K562 (cell line): ENCODE measurements around the gene PPP1CA. TPM values are rescaled to one million over a fixed set of nuclear protein-coding genes. Genes with fewer than 3 reads are reported as not detected.
A peak's percentile ranks its signal among the peaks of the same experiment; 100 is the strongest.

Source experiments
- ATAC-seq: fragments of 200-7000 bp; cut with Tn5 transposase; 3 replicates; pipeline ENCODE4 v1.9.1; 2020; ENCODE audit warnings: moderate library complexity
- BruUV-seq: library from RNA; stranded (reverse); fragments of 400-500 nt; replicated peaks from 2 replicates; lab custom pipeline; 2021; lab: Mats Ljungman, UMichigan
- CTCF ChIA-PET: fragments of 300-600 bp; formaldehyde crosslinking; extraction: SDS; loops from one replicate; lab custom pipeline; 2021; ENCODE audit warnings: low intra/inter-chr PET ratio; lab: Yijun Ruan, JAX
- POLR2A ChIA-PET: fragments of 300-600, 350-650 bp; sonication (Branson Sonifier 250); formaldehyde crosslinking; extraction: SDS; loops from one replicate; lab custom pipeline; 2021; ENCODE audit warnings: antibody characterized with exemption, inconsistent platforms; lab: Yijun Ruan, JAX
- DNase-seq, 4 experiments: peaks; one replicate each; pipeline versions ENCODE4 v3.0.0 to v3.0.0-alpha.2; 2011 to 2018; ENCODE audit warnings: low spot score in 3 of 4, mixed read lengths in 3 of 4; ENCODE audit errors: extremely low read depth in 1 of 4
- FAIRE-seq: peaks from 2 replicates; lab custom pipeline; 2011; peaks lifted over from hg19 to GRCh38; lab: Jason Lieb, UNC
- H2AFZ ChIP-seq: 2 replicates; pipeline ENCODE4 v1.6.0; 2011; ENCODE audit warnings: low read depth, low read length, control low read depth, inconsistent platforms
- H3K27ac ChIP-seq: fragments of 200-600 bp; 3 replicates; pipeline ENCODE4 v1.8.0; 2011; ENCODE audit warnings: low read depth, mild to moderate bottlenecking, control low read depth, inconsistent platforms, low read length, moderate library complexity, mixed read lengths; ENCODE audit errors: extremely low read depth
- H3K27me3 ChIP-seq, 2 experiments: fragments of 300-600 bp in 1 of 2; 2 replicates in 1 of 2; 3 replicates in 1 of 2; pipeline versions ENCODE4 v1.6.0 to v1.8.0; 2011; ENCODE audit warnings: inconsistent platforms in 2 of 2, low read length in 2 of 2, mild to moderate bottlenecking in 1 of 2, mixed read lengths in 1 of 2, moderate library complexity in 1 of 2; ENCODE audit not compliant: control insufficient read depth in 2 of 2, insufficient read depth in 2 of 2
- H3K36me3 ChIP-seq: fragments of 300-600 bp; 3 replicates; pipeline ENCODE4 v1.8.0; 2011; ENCODE audit warnings: mild to moderate bottlenecking, low read length, inconsistent platforms; ENCODE audit not compliant: control insufficient read depth, insufficient read depth
- H3K4me1 ChIP-seq, 2 experiments: fragments of 200-600 bp in 1 of 2; replicated peaks in 1 of 2; 2 replicates in 1 of 2; 3 replicates in 1 of 2; pipeline versions ENCODE4 v1.5.1 to v1.8.0; 2011; ENCODE audit warnings: inconsistent platforms in 2 of 2, low read length in 2 of 2, mild to moderate bottlenecking in 1 of 2, mixed read lengths in 1 of 2, moderate library complexity in 1 of 2; ENCODE audit not compliant: control insufficient read depth in 2 of 2, insufficient read depth in 2 of 2
- H3K4me2 ChIP-seq: 2 replicates; pipeline ENCODE4 v1.6.1; 2011; ENCODE audit warnings: low read length, control low read depth, inconsistent platforms, mixed read lengths; ENCODE audit not compliant: insufficient read depth
- H3K4me3 ChIP-seq: fragments of 200-600 bp; sonication (generic), shearing (Covaris generic); 2 replicates; pipeline ENCODE4 v1.5.1; 2016; ENCODE audit warnings: control low read depth, inconsistent platforms
- H3K79me2 ChIP-seq: fragments of 200-600 bp; 3 replicates; pipeline ENCODE4 v1.8.0; 2011; ENCODE audit warnings: low read length, inconsistent platforms; ENCODE audit not compliant: control insufficient read depth, insufficient read depth
- H3K9ac ChIP-seq, 2 experiments: 2 replicates each; pipeline versions ENCODE4 v1.6.0 to v1.6.1; 2011; ENCODE audit warnings: low read depth in 2 of 2, low read length in 2 of 2, control low read depth in 1 of 2, inconsistent platforms in 1 of 2, mild to moderate bottlenecking in 1 of 2, mixed read lengths in 1 of 2; ENCODE audit not compliant: insufficient read depth in 1 of 2
- H3K9me1 ChIP-seq: one replicate; pipeline ENCODE4 v1.6.0; 2011; ENCODE audit warnings: inconsistent platforms, mild to moderate bottlenecking, low read length, moderate library complexity; ENCODE audit not compliant: control insufficient read depth, insufficient read depth
- H3K9me3 ChIP-seq: replicated peaks from 2 replicates; pipeline ENCODE4 v1.5.1; 2011; ENCODE audit warnings: low read depth, low read length, inconsistent platforms; ENCODE audit not compliant: control insufficient read depth, insufficient read depth
- H4K20me1 ChIP-seq: replicated peaks from 2 replicates; pipeline ENCODE4 v1.6.1; 2011; ENCODE audit warnings: low read length, inconsistent platforms, mixed read lengths; ENCODE audit not compliant: control insufficient read depth, insufficient read depth
- BRF1 ChIP-seq: IDR thresholded peaks from 3 replicates; pipeline ENCODE4 v1.6.1; 2011; ENCODE audit warnings: borderline replicate concordance, mild to moderate bottlenecking; ENCODE audit not compliant: insufficient read length; ENCODE audit errors: extremely low read depth
- CBX5 ChIP-seq: IDR thresholded peaks from 2 replicates; pipeline ENCODE4 v1.6.1; 2014; ENCODE audit warnings: low read depth, borderline replicate concordance
- CHD1 ChIP-seq: fragments of 200-600 bp; sonication (generic); IDR thresholded peaks from one replicate; pipeline ENCODE4 v1.6.1; 2012; ENCODE audit warnings: mild to moderate bottlenecking, moderate library complexity, low read length, inconsistent platforms
- CHD2 ChIP-seq: IDR thresholded peaks from 2 replicates; pipeline ENCODE4 v1.6.1; 2011; ENCODE audit warnings: low read depth, low read length
- JUN ChIP-seq, 2 experiments: sonication (generic) in 1 of 2; formaldehyde crosslinking in 1 of 2; IDR thresholded peaks; 2 replicates each; pipeline versions ENCODE4 v1.6.1 to v1.8.0; 2012 to 2022; ENCODE audit warnings: borderline replicate concordance in 2 of 2, mild to moderate bottlenecking in 2 of 2, improper control_type of control experiment in 1 of 2, low read depth in 1 of 2, low read length in 1 of 2, missing genetic modification reagents in 1 of 2
- MYBL2 ChIP-seq, 2 experiments: fragments of 450-650 bp in 1 of 2; sonication (generic) in 1 of 2; formaldehyde crosslinking in 1 of 2; IDR thresholded peaks; 2 replicates each; pipeline versions ENCODE4 v1.6.1 to v1.8.1; 2017 to 2022; ENCODE audit warnings: borderline replicate concordance in 1 of 2, inconsistent platforms in 1 of 2, low read depth in 1 of 2, mild to moderate bottlenecking in 1 of 2, missing genetic modification reagents in 1 of 2, moderate library complexity in 1 of 2
- NFIX ChIP-seq: fragments of 250-450 bp; sonication (Bioruptor Pico); IDR thresholded peaks from 2 replicates; pipeline ENCODE4 v1.4.0; 2020; ENCODE audit warnings: low read depth, mild to moderate bottlenecking, moderate library complexity
- RFX7 ChIP-seq: fragments of 250-450 bp; sonication (Bioruptor Pico); IDR thresholded peaks from 2 replicates; pipeline ENCODE4 v1.5.1; 2021; ENCODE audit warnings: mild to moderate bottlenecking
- SMARCB1 ChIP-seq: IDR thresholded peaks from 2 replicates; pipeline ENCODE4 v1.6.1; 2011; ENCODE audit warnings: improper control_type of control experiment, low read depth; ENCODE audit not compliant: insufficient read length
- STAT5B ChIP-seq: fragments of 250-450 bp; sonication (Bioruptor Pico); IDR thresholded peaks from 2 replicates; pipeline ENCODE4 v1.8.0; 2021; ENCODE audit warnings: mild to moderate bottlenecking, inconsistent platforms
- TRIM24 ChIP-seq, 2 experiments: fragments of 450-650 bp; IDR thresholded peaks; 2 replicates each; pipeline ENCODE4 v1.6.1; 2016
- YBX1 ChIP-seq: fragments of 450-650 bp; IDR thresholded peaks from 2 replicates; pipeline ENCODE4 v1.7.1; 2016; ENCODE audit warnings: mild to moderate bottlenecking
- ZNF785 ChIP-seq: fragments of 250-450 bp; sonication (Bioruptor Pico); IDR thresholded peaks from 2 replicates; pipeline ENCODE4 v1.4.0; 2020; ENCODE audit warnings: mild to moderate bottlenecking
- WGBS: fragments of 100-300 bp; shearing (Covaris generic); methylation state at CpG from one replicate; pipeline ENCODE4 v1.1.6; 2016; ENCODE audit warnings: low coverage, mixed read lengths; ENCODE audit not compliant: insufficient coverage; ENCODE audit errors: missing lambda C conversion rate; 5-methylcytosine and 5-hydroxymethylcytosine counted together
- in situ Hi-C: fragments of 300-500 bp; cut with MboI; formaldehyde crosslinking; loops from 4 replicates; pipeline ENCODE4 v1.15.0; 2018; ENCODE audit warnings: inconsistent platforms, mixed read lengths
- intact Hi-C: fragments of 100-400 bp; cut with micrococcal nuclease; formaldehyde crosslinking; loops from 2 replicates; pipeline ENCODE4 v1.14.2; 2022
- polyA plus RNA-seq, 8 experiments: library from polyadenylated mRNA; depleted of rRNA in 4 of 8; stranded (reverse) in 5 of 8; unstranded in 3 of 8; fragments of >200 nt; fragmentation: Nextera tagmentation in 2 of 8; fragmentation: Illumina TruSeq in 1 of 8; extraction: Ambion mirVana in 2 of 8; extraction: Trizol in 1 of 8; gene quantifications; 2 replicates each; pipeline versions ENCODE4 v1.2.1 to v1.2.3, GENCODE V29; 2011 to 2014; ENCODE audit warnings: inconsistent platforms in 1 of 8, missing spikeins in 1 of 8
- total RNA-seq, 7 experiments: library from RNA; depleted of rRNA in 6 of 7; stranded (reverse); fragments of >200 nt in 6 of 7; fragmentation: Illumina TruSeq in 2 of 7; extraction: Trizol in 2 of 7; gene quantifications; 2 replicates each; pipeline versions ENCODE4 v1.2.1 to v1.2.3, GENCODE V29; 2011 to 2021; ENCODE audit warnings: low replicate concordance in 1 of 7
- TF ChIP-seq, protein P1 (sequence below): IDR thresholded peaks from 3 replicates; pipeline ENCODE4 v1.6.1; 2011; ENCODE audit warnings: borderline replicate concordance, mild to moderate bottlenecking; ENCODE audit not compliant: insufficient read length, insufficient read depth
- TF ChIP-seq, protein P2 (sequence below): fragments of 450-650 bp; IDR thresholded peaks from 2 replicates; pipeline ENCODE4 v1.6.1; 2017; ENCODE audit warnings: mild to moderate bottlenecking, moderate library complexity
- TF ChIP-seq, protein P3 (sequence below): sonication (generic); formaldehyde crosslinking; IDR thresholded peaks from 2 replicates; pipeline ENCODE4 v1.8.0; 2022; ENCODE audit warnings: mild to moderate bottlenecking, missing genetic modification reagents

PPP1CA gene
- total and polyA plus RNA-seq, 9 of the 15 experiments (the other 6 are each of a cell fraction or from before 2014, with no cell fraction given) = 18.2 to 242 (median 188) TPM

DNA sequence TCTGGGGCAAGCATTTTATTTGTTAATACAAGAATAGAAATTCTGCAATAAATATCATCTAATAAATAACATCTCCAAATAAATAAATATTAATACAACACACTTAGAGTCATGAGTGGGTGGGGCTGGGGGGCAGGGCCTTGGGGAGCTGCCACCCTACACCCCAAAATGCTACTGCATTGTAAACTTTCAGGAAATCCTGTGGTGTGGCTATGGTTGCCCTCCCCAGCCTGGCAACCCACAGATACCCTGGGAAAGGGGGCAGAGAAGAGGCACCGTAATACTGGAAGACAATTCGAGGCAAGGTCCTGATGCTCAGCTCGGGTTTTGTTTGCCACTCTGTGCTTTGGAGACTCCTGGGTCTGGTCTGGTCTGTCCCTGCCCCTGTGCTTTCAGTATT lies 37.5 kb downstream of the PPP1CA start (continued):
- no peak for TF ChIP-seq JUN (IDR thresholded peaks at IDR 0.05; ENCODE audit: borderline replicate concordance, low read depth, low read length)
- TF ChIP-seq JUN (CRISPR knock-in tag; IDR thresholded peaks at IDR 0.05; ENCODE audit: borderline replicate concordance) = no peak
- TF ChIP-seq SMARCB1 = no peak
- TF ChIP-seq RFX7 = no peak
- TF ChIP-seq, all 486 proteins: peak for 0

DNA sequence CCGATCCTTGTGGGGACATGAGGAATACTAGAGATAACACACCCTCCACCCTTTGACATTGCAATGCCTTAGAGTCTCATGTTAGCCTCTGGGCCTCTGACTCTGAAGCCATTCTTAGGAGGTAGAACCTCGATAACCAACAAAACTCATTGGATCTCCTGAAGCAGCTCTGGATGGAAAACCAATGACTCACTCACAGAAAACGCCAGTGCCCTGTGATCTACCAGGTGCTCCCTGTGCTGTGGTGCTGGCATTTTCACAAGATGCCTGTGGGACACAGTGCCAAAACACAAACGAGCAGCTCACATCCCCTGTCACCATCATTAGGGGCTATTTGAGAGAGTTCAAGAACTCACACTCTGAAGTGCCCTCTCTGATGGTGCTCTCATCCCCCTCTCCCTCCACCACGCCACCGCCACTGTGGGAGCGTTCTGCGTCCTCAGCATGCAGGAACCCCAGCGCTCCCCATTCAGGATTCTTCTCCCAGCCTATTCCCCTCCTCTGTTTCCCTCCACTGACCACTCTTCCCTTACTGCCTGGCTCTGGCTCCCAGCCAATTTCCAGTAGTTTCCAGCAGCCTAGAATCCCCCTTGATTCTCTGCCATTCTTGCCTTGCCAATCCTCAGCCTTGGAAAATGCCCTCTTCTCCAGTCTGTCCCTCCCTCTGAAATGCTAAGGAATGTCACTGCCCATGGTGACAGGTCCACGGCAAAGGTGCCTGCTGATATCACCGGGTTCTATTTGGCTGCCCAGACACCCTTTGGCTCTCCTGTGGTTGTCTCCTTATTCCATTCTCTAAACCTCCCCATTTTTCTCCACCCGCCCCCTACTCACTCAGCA lies 43.6 kb downstream of the PPP1CA start:
- in situ Hi-C loops = no loop called here
- TF ChIP-seq TRIM24 (IDR thresholded peaks at IDR 0.05) (no peak), CHD2 (no peak), CHD1 (no peak), CBX5 (no peak), STAT5B (CRISPR knock-in tag) (no peak), NFIX (CRISPR knock-in tag) (0 out of 2 replicates have a peak, but pooled peaks have one; percentile 7), YBX1 (no peak), ZNF785 (CRISPR knock-in tag) (no peak), BRF1 (no peak), MYBL2 (IDR thresholded peaks at IDR 0.05; ENCODE audit: low read depth) (no peak), MYBL2 (CRISPR knock-in tag; IDR thresholded peaks at IDR 0.05; ENCODE audit: borderline replicate concordance) (no peak)
- TF ChIP-seq, protein P1, sequence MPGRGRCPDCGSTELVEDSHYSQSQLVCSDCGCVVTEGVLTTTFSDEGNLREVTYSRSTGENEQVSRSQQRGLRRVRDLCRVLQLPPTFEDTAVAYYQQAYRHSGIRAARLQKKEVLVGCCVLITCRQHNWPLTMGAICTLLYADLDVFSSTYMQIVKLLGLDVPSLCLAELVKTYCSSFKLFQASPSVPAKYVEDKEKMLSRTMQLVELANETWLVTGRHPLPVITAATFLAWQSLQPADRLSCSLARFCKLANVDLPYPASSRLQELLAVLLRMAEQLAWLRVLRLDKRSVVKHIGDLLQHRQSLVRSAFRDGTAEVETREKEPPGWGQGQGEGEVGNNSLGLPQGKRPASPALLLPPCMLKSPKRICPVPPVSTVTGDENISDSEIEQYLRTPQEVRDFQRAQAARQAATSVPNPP = no peak
- TF ChIP-seq, protein P2, sequence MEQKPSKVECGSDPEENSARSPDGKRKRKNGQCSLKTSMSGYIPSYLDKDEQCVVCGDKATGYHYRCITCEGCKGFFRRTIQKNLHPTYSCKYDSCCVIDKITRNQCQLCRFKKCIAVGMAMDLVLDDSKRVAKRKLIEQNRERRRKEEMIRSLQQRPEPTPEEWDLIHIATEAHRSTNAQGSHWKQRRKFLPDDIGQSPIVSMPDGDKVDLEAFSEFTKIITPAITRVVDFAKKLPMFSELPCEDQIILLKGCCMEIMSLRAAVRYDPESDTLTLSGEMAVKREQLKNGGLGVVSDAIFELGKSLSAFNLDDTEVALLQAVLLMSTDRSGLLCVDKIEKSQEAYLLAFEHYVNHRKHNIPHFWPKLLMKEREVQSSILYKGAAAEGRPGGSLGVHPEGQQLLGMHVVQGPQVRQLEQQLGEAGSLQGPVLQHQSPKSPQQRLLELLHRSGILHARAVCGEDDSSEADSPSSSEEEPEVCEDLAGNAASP = no peak
- TF ChIP-seq, protein P3, sequence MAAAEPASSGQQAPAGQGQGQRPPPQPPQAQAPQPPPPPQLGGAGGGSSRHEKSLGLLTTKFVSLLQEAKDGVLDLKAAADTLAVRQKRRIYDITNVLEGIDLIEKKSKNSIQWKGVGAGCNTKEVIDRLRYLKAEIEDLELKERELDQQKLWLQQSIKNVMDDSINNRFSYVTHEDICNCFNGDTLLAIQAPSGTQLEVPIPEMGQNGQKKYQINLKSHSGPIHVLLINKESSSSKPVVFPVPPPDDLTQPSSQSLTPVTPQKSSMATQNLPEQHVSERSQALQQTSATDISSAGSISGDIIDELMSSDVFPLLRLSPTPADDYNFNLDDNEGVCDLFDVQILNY (CRISPR knock-in tag) = no peak

More for the DNA sequence above, 43.6 kb downstream of the PPP1CA start:
- DNase-seq (peak in 3 of 4 experiments; percentile 1 to 4 (median 2)), FAIRE-seq (no peak), ATAC-seq (no peak)
- Histone ChIP-seq H3K9ac (no peak overlapping the region; a peak in 2 of 4 replicates), H2AFZ (no peak overlapping the region), H3K27ac (no peak overlapping the region), H3K9me3 (no peaks in the 10 kb centered on the region; the same call in 1 of the 2 replicates), H3K79me2 (peaks cover 1% of the 10 kb centered on the region; the same call in 2 of the 3 replicates), H3K9me1 (no peaks in the 10 kb centered on the region), H3K36me3 (no peaks in the 10 kb centered on the region), H3K4me3 (no peak overlapping the region), H4K20me1 (no peaks in the 10 kb centered on the region), H3K27me3 (no peaks in the 10 kb centered on the region), H3K4me1 (peaks cover 39 to 43% of the 10 kb centered on the region in 2 experiments), H3K4me2 (no peak overlapping the region)
- WGBS = 69% methylated on average over 12 of the region's 12 CpGs
- intact Hi-C loops = loop anchor here (1.0 to 5.0 kb wide), 2 partner anchors 24 to 149 kb away; partner anchors contain the start of genes CDK2AP2 and PITPNM1
- BruUV-seq = no TSS peak
- POLR2A ChIA-PET = no interaction called here
- CTCF ChIA-PET = interaction anchor here (0.8 to 3.7 kb wide), 3 partner anchors 16 to 148 kb away, joined by 3 to 41 read pairs (median 21); partner anchors contain the start of genes CLCF1 and PITPNM1
